GM20431 (cell line): ENCODE measurements around the gene CCL3.
"Not testable (repeated sequence)": the region's sequence is repeated elsewhere in the genome, so short reads cannot be mapped to it uniquely, and the experiment has no call there.

Experiments used
- in situ Hi-C: fragments of 300-500 bp; cut with MseI, MboI; formaldehyde crosslinking; loops from one replicate; pipeline ENCODE4 v1.15.0; 2020; ENCODE audit warnings: low sequenced_read_pairs; ENCODE audit not compliant: unreplicated experiment

CCL3 gene

DNA sequence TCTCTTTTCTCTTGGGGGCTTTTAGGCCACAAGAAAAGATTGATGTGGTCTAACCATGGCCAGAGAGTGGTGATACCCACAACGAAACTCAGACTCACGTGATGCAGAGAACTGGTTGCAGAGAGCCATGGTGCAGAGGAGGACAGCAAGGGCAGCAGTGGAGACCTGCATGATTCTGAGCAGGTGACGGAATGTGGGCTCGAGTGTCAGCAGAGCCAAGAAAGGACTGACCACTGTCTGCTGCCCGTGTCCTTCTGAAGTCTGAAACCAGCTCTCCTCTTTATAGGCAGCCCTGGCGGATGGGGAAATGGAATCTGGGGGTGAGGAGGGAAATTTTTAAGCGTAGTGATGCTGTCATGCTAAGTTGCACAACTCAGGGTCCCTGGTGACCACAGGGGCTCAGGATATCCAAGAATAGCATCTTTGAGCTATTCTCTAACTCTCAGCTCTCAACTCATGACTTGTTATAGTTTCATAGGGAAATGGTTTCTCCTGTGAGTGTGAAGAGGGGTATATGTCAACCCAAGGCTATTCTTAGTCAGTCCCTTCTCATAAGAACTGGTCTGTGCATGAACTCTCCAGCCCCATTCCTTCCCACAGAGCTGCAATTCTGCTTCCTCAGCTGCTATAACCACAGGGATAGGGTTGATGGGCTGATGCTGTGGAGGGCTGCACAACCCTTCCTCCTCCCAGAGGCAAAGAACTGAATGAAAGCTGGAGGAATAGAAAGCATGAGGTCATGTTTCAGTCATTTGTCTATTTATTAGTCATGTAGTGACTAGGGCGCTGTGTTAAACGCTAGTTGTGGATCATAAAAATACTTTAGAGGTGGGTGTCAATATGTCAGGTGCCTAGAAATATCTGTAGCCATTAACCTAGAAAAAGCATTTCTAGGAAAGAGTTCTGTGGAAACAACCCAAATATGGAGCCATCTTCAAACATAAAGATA, at the start of gene CCL3:
Gene CCL3, minus strand, starts transcription at position 256 of the 949 bp plus-strand sequence. Its CDS starts 85 bp downstream, at position 171.
- in situ Hi-C loops: no loop called here

- in situ Hi-C loops: no loop called here
Measured at GRCh38 chr17:36136439-36136838, 46.5 kb upstream of the CCL3 start.

GRCh38 chr17:36136036-36136435, 46.1 kb upstream of the CCL3 start:
- in situ Hi-C loops: no loop called here

DNA sequence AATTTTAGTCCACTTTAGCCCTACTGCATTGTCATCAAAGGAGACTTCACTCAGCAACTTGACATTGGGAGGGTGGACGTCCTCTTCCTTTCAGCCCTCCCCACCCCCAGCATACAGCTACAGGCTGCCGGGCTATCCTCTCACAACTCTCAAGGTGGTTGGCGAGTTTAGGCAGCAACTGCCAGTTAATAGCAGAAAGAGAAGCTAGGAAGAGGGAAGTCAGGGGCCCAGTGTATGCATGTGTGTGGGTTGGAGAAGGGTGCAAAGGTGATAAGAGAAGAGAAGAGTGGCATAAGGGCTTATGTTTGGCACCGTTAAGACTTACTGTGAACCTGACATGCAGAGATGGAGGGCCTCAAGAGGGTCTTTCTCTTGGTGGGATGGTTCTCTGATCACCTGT, 45.5 kb upstream of the CCL3 start:
- in situ Hi-C loops: no loop called here

DNA sequence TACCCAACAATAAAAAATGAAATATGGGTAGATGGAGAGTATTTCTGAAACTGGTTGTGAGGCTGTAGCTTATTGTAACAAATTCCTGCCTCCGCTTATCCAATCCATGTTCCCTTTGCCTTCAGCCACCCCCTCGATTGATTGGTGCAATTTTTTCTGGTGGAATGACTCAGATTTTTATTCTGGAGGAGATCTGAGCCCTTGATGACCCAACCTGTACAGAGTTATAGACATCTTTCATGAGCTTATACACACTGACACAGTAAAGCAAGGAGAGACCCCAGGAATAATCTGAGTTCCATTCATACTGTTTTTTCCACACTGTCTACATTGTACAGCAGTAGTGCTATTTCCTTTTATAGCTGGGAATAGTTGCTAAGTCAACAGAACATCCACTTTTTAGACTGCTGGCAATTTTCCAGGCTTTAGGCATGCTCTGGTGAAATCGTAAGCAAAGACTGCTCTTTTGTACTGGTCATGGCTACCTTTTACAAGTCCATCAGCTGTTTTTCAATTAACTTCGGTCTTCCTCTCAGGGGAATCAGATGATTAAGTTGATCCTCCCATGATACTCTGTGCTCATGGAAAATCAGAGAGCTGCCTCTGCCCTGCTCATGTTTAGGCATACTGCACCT, 43.8 kb upstream of the CCL3 start:
- in situ Hi-C loops: no loop called here

- in situ Hi-C loops: no loop called here
Measured at GRCh38 chr17:36132421-36132831, 42.5 kb upstream of the CCL3 start.

DNA sequence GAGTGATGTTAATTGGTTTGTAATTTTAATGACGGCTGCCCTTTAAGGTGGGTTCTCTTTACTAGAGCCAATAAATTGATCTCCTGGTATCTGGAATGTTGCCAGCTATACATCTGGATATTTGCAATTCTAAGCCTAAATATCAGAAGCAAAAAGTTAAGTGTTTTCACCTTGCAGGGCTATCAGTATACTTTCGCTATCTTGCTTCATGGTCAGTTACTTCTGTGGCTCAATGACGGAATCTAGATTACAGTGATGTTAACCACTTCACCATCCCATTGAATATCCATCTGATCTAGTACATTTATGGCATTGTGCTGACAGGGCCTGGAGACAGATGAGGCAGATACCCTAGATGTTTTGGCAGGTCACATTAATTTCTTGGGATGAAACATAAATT, 42.0 kb upstream of the CCL3 start:
- in situ Hi-C loops: no loop called here

- in situ Hi-C loops: no loop called here
Measured at GRCh38 chr17:36131421-36131820, 41.5 kb upstream of the CCL3 start.

GRCh38 chr17:36130346-36130745, 40.4 kb upstream of the CCL3 start:
- in situ Hi-C loops: no loop called here

- in situ Hi-C loops: no loop called here
Measured at GRCh38 chr17:36129616-36130015, 39.7 kb upstream of the CCL3 start.

- in situ Hi-C loops: no loop called here
Measured at GRCh38 chr17:36128411-36128978, 38.6 kb upstream of the CCL3 start.

- in situ Hi-C loops: no loop called here
Measured at GRCh38 chr17:36127911-36128310, 38.0 kb upstream of the CCL3 start.

GRCh38 chr17:36127199-36127893, 37.4 kb upstream of the CCL3 start:
- in situ Hi-C loops: no loop called here

DNA sequence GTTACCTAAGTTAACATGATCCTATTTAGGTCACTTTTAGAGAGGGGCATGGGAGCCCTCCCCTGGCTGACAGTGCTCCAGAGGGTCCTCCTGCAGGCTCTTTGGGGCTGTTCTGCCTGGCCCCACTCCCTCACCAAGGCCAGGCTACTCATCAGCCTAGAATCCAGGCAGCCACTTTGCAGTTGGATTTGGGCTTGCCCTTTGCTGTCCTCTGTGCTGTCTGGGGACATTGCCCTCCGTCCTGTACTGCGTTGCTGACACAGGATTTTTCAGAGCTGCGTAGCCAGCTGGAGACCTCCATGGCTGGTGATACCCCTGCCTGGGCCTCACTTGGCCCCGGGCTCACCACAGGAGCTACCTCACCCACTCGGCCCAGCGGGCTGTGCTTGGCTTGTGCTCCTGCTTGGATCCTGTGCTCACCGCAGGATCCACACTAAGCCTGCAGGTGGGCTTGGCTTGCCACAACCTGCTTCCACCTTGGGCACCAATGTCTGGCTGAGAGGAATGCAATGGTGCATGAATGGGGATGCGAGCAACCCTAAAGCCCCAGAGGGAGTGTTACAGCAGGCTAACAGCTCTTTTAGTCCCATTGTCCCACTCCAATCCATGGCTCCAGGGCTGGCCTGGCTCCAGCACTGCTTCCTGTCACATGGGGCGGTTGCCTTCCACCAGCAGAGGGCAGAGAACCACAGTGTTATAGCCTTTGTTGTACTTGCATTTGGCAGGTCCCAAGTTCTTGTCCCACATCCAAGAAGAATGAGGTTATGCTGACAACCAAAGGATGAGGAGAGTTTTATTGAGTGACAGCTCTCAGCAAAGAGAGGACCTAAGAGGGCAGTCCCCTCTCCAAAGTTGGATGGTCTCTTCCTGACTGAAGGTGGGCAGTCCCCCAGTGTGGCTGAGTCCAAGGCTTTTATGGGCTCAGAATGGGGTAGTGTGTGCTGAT, 35.2 kb upstream of the CCL3 start:
- in situ Hi-C loops: no loop called here

DNA sequence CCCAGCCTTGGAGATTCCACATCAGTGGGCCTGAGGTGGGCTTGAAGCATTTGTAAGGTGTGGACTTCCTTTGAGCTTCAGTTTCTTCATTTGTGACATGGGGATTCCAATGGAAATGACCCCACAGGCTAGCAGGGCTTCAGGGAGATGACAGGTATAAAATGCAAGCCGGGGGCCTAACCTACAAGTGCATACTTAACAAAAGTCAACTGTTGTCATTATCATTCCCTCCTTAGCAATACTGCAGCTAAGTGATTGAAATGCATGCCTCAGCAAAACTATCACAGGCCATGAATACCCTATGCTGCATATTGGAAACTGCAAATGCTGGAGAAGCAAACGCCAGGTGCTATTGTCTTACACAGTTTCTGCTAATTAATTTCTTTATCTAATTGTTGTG, 33.5 kb upstream of the CCL3 start:
- in situ Hi-C loops: no loop called here

GRCh38 chr17:36121099-36121498, 31.2 kb upstream of the CCL3 start:
- in situ Hi-C loops: not testable (repeated sequence)

- in situ Hi-C loops: no loop called here
Measured at GRCh38 chr17:36120221-36120620, 30.3 kb upstream of the CCL3 start.

GRCh38 chr17:36118477-36119353, 28.8 kb upstream of the CCL3 start:
- in situ Hi-C loops: no loop called here
